ENCODE results near the gene PPP3R1. TPM values are rescaled to one million over a fixed set of nuclear protein-coding genes. Genes with fewer than 3 reads are reported as not detected.

The PPP3R1 gene
- total RNA-seq, 2 donors from 2014 or later: 57.4 to 59.5 TPM

DNA sequence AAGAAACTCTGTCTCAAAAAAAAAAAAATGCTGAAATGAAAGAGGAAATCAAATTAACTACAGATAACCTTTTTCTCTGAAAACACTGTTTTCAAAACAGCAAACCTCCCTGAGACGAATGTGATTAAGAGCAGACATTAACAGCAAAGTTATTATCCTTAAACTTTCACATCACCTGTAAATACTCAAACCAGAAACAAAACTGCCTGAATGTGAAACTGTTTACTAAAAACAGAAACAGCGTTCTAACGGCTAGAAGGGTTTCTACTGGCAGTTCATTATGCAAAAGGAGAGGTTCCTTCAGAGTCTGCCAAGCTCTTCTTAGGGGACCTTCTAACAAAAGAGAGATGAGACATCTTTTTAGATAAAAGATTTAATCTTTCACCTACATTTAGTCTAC is 48.7 kb downstream of the PPP3R1 start:
- peak overlapping the region; percentile 32 for H3K27ac Mint-ChIP-seq
- WGBS, 2 experiments (ENCODE audit: insufficient coverage in 1 of 2, insufficient read length in 1 of 2): 88 to 100% methylated on average over 2 to 3 of the region's 3 CpGs
- TF ChIP-seq, protein P1, sequence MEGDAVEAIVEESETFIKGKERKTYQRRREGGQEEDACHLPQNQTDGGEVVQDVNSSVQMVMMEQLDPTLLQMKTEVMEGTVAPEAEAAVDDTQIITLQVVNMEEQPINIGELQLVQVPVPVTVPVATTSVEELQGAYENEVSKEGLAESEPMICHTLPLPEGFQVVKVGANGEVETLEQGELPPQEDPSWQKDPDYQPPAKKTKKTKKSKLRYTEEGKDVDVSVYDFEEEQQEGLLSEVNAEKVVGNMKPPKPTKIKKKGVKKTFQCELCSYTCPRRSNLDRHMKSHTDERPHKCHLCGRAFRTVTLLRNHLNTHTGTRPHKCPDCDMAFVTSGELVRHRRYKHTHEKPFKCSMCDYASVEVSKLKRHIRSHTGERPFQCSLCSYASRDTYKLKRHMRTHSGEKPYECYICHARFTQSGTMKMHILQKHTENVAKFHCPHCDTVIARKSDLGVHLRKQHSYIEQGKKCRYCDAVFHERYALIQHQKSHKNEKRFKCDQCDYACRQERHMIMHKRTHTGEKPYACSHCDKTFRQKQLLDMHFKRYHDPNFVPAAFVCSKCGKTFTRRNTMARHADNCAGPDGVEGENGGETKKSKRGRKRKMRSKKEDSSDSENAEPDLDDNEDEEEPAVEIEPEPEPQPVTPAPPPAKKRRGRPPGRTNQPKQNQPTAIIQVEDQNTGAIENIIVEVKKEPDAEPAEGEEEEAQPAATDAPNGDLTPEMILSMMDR (conservative IDR thresholded peaks at IDR 0.05): no peak

DNA sequence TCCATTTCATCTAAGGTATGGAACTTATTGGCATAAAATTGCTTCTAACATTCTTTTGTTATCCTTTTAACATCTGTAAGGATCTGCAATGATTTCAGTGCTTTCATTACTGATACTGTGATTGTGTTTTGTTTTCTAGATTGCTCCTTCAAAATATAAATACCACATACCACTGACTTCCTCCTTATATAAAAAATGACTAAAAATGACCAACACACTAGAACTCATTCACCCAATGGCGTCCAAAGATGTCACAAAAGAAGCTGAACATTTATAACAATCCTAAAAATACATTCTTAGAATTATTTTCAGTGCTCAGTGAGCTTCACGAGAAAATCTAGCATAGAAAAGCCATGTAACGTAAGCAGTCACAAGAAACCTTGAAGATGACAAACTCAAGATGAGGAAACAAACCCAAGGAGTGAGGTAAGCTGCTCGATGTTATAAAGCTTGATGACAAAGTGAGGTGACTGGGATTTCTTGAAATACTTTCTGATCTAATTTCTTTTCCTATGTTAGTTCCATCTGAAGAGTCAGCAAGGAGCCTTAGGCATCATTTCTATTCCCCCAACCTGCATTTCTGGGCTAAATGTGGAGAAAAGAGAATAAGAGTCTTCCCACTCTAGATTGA is 52.1 kb downstream of the PPP3R1 start:
- Histone ChIP-seq H3K4me1 (ENCODE audit: control insufficient read depth, insufficient read depth, low read length) (no peaks in the 10 kb centered on the region), H3K27ac (ENCODE audit: low read depth, low read length) (no peak overlapping the region), H3K9ac (ENCODE audit: extremely low read depth, low read length, poor library complexity, severe bottlenecking) (no peak overlapping the region), H3K9me3 (ENCODE audit: control insufficient read depth, low read length) (no peaks in the 10 kb centered on the region), H3K36me3 (ENCODE audit: control insufficient read depth, insufficient read depth, low read length) (peaks cover 6% of the 10 kb centered on the region), H3K4me3 (ENCODE audit: low read length) (no peak overlapping the region), H3K27me3 (ENCODE audit: control insufficient read depth, insufficient read depth, low read length, poor library complexity, severe bottlenecking) (no peaks in the 10 kb centered on the region)
- no peak overlapping the region for H3K4me3 Mint-ChIP-seq
- H3K27me3 Mint-ChIP-seq (ENCODE audit: insufficient read depth): no peaks in the 10 kb centered on the region
- no peaks in the 10 kb centered on the region for H3K9me3 Mint-ChIP-seq
- peaks cover 5% of the 10 kb centered on the region for H3K36me3 Mint-ChIP-seq (ENCODE audit: low read depth)
- WGBS, 2 experiments (ENCODE audit: insufficient coverage in 1 of 2, insufficient read length in 1 of 2): 94 to 95% methylated on average over 3 to 4 of the region's 4 CpGs
- H3K4me1 Mint-ChIP-seq: peaks cover 7% of the 10 kb centered on the region
- DNase-seq: no peak
- H3K27ac Mint-ChIP-seq: peak overlapping the region; percentile 12
- TF ChIP-seq, protein P1 (conservative IDR thresholded peaks at IDR 0.05): no peak

More for the DNA sequence above, 48.7 kb downstream of the PPP3R1 start:
- H3K36me3 ChIP-seq (ENCODE audit: control insufficient read depth, insufficient read depth, low read length): peaks cover 10% of the 10 kb centered on the region
- H3K27me3 Mint-ChIP-seq (ENCODE audit: insufficient read depth): no peaks in the 10 kb centered on the region
- H3K4me1 Mint-ChIP-seq: peaks cover 22% of the 10 kb centered on the region
- H3K9me3 Mint-ChIP-seq: no peaks in the 10 kb centered on the region
- H3K4me3 Mint-ChIP-seq: no peak overlapping the region
- H3K9ac ChIP-seq (ENCODE audit: extremely low read depth, low read length, poor library complexity, severe bottlenecking): no peak overlapping the region
- peaks cover 6% of the 10 kb centered on the region for H3K36me3 Mint-ChIP-seq (ENCODE audit: low read depth)
- H3K9me3 ChIP-seq (ENCODE audit: control insufficient read depth, low read length): no peaks in the 10 kb centered on the region
- H3K4me3 ChIP-seq (ENCODE audit: low read length): no peak overlapping the region
- H3K27ac ChIP-seq (ENCODE audit: low read depth, low read length): no peak overlapping the region
- DNase-seq: no peak
- H3K4me1 ChIP-seq (ENCODE audit: control insufficient read depth, insufficient read depth, low read length): no peaks in the 10 kb centered on the region
- no peaks in the 10 kb centered on the region for H3K27me3 ChIP-seq (ENCODE audit: control insufficient read depth, insufficient read depth, low read length, poor library complexity, severe bottlenecking)

DNA sequence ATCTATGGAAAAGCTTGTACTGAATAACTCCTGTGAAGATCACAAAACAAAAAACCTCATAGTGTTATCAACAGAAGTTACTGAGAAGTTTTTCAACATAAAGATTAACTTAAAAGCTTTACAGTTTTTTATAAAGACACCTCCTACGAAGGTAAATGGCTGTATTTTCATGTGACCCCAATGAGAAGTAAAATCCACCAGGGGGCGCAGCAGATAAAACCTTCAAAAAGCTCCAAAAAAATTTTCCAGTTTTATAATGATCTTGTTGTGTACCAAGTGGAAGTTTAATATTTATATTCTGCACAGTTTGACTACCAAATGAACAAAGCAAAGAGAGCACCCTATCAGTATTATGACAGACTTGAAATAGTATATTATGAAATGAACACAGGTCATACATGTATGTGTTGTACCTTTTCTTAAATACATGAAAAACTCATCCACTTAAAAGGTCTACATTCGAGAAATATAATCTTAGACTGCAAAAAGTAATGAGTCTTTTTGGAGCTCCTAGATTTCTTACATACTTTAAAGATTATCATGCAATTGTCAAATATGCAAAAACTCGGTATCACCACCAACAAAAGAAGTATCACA is 56.1 kb downstream of the PPP3R1 start:
- no peaks in the 10 kb centered on the region for H3K27me3 Mint-ChIP-seq (ENCODE audit: insufficient read depth)
- no peak overlapping the region for H3K9ac ChIP-seq (ENCODE audit: extremely low read depth, low read length, poor library complexity, severe bottlenecking)
- peaks cover 3% of the 10 kb centered on the region for H3K36me3 ChIP-seq (ENCODE audit: control insufficient read depth, insufficient read depth, low read length)
- H3K27ac Mint-ChIP-seq: no peak overlapping the region
- DNase-seq: no peak
- H3K4me3 ChIP-seq (ENCODE audit: low read length): no peak overlapping the region
- H3K4me1 Mint-ChIP-seq: peaks cover 12% of the 10 kb centered on the region
- H3K9me3 Mint-ChIP-seq: no peaks in the 10 kb centered on the region
- 58 to 67% methylated on average over 1 to 4 of the region's 4 CpGs for WGBS, 2 experiments (ENCODE audit: insufficient coverage in 1 of 2, insufficient read length in 1 of 2)
- no peaks in the 10 kb centered on the region for H3K27me3 ChIP-seq (ENCODE audit: control insufficient read depth, insufficient read depth, low read length, poor library complexity, severe bottlenecking)
- TF ChIP-seq, protein P1 (conservative IDR thresholded peaks at IDR 0.05): peak; percentile 75
- no peaks in the 10 kb centered on the region for H3K9me3 ChIP-seq (ENCODE audit: control insufficient read depth, low read length)
- H3K4me3 Mint-ChIP-seq: no peak overlapping the region
- peaks cover 4% of the 10 kb centered on the region for H3K4me1 ChIP-seq (ENCODE audit: control insufficient read depth, insufficient read depth, low read length)
- peaks cover 4% of the 10 kb centered on the region for H3K36me3 Mint-ChIP-seq (ENCODE audit: low read depth)
- H3K27ac ChIP-seq (ENCODE audit: low read depth, low read length): no peak overlapping the region
